ENCODE measurements around the gene MT1M. TPM values are rescaled to one million over a fixed set of nuclear protein-coding genes. Genes with fewer than 3 reads are reported as not detected.

The MT1M gene
- total RNA-seq, 1 experiment from 2014 or later = 0.39 TPM

GRCh38 chr16:56631832-56632155, 665 bp upstream of the MT1M start (continued):
- no peak for TF ChIP-seq SIN3A (IDR thresholded peaks at IDR 0.05; ENCODE audit: low read depth)
- no peak for TF ChIP-seq EZH2 (IDR thresholded peaks at IDR 0.05)

- no peak overlapping the region for H2AFZ ChIP-seq (ENCODE audit: low read depth, low read length, poor library complexity, severe bottlenecking)
- ChIA-PET POLR2A (interaction anchor here (1.0 kb wide), 1 partner anchor 7 kb away, joined by 3 read pairs; the partner anchor contains the start of gene MT1E), RAD21 (ENCODE audit: low non-redundant PET in 1 of 2, low total read pairs in 2 of 2, uncharacterized antibody in 2 of 2, unreplicated experiment in 2 of 2) (no interaction called here), CTCF (no interaction called here)
- H3K9me3 ChIP-seq (ENCODE audit: control insufficient read depth in 1 of 2, insufficient read depth in 1 of 2, low read depth in 1 of 2, low read length in 2 of 2) = no peaks in the 10 kb centered on the region
- no peaks in the 10 kb centered on the region for H3K9me2 ChIP-seq (ENCODE audit: insufficient read depth)
- H3K27ac ChIP-seq (ENCODE audit: low read depth, low read length) = no peak overlapping the region
- H4K20me1 ChIP-seq (ENCODE audit: insufficient read depth) = no peaks in the 10 kb centered on the region
- intact Hi-C loops (cut with micrococcal nuclease) = no loop called here
- H3K4me3 ChIP-seq (replicated peaks in 1 of 2; ENCODE audit: low read depth in 1 of 2, low read length in 2 of 2) = no peak overlapping the region
- peaks cover 3 to 19% of the 10 kb centered on the region in 2 experiments; a peak in 3 of 4 replicates for H3K4me1 ChIP-seq (ENCODE audit: control insufficient read depth in 1 of 2, insufficient read depth in 2 of 2, low read length in 2 of 2)
- no peak for ATAC-seq
- H3K36me3 ChIP-seq (ENCODE audit: control insufficient read depth in 1 of 2, insufficient read depth in 2 of 2, low read length in 2 of 2) = no peaks in the 10 kb centered on the region
- TF ChIP-seq POLR2AphosphoS5 (IDR thresholded peaks at IDR 0.05; ENCODE audit: low read depth, low read length) (no peak), EGR1 (IDR thresholded peaks at IDR 0.05; ENCODE audit: low read depth) (no peak), REST (IDR thresholded peaks at IDR 0.05; ENCODE audit: low read depth) (no peak)
- no TSS peak for BruUV-seq (replicated peaks)
- H3K27me3 ChIP-seq (ENCODE audit: insufficient read depth, low read length) = no peaks in the 10 kb centered on the region
- H3K4me2 ChIP-seq (ENCODE audit: low read length) = no peak overlapping the region
- H3K79me2 ChIP-seq (ENCODE audit: insufficient read depth, low read length) = no peaks in the 10 kb centered on the region
- DNase-seq (ENCODE audit: low read depth, low spot score) = no peak
- no peak overlapping the region for H3K9ac ChIP-seq (ENCODE audit: low read length)
Measured at GRCh38 chr16:56632848-56633365, 448 bp downstream of the MT1M start.
